B cell (primary cell): ENCODE results near the gene ERMARD. TPM values are rescaled to one million over a fixed set of nuclear protein-coding genes. Genes with fewer than 3 reads are reported as not detected.

Source experiments
- ATAC-seq: fragments of 200-7000 bp; cut with Tn5 transposase; one replicate; pipeline ENCODE4 v1.10.0; 2021; ENCODE audit warnings: low read depth, mild to moderate bottlenecking, moderate number of reproducible peaks, moderate library complexity
- CTCF ChIA-PET: fragments of 350-600 bp; sonication (Branson Sonifier 250); formaldehyde crosslinking; loops from one replicate; lab custom pipeline; 2021; ENCODE audit warnings: antibody characterized with exemption, inconsistent platforms; lab: Charles Lee
- POLR2A ChIA-PET: fragments of 350-600 bp; sonication (Branson Sonifier 250); formaldehyde crosslinking; loops from one replicate; lab custom pipeline; 2021; ENCODE audit warnings: antibody characterized with exemption; lab: Charles Lee
- DNase-seq: peaks from one replicate; pipeline ENCODE4 v3.0.0; 2013
- H2AFZ ChIP-seq: 2 replicates; pipeline ENCODE4 v1.6.1; 2012; ENCODE audit warnings: mild to moderate bottlenecking, low read depth, low read length; ENCODE audit not compliant: insufficient read depth, poor library complexity, severe bottlenecking
- H3K27ac ChIP-seq, 2 donors: 1 replicate in 1 of 2; 2 replicates in 1 of 2; pipeline ENCODE4 v1.5.1; 2012 to 2013; ENCODE audit warnings: low read length in 2 of 2, mild to moderate bottlenecking in 2 of 2, moderate library complexity in 1 of 2
- H3K27me3 ChIP-seq, 4 experiments: fragments of 200-600 bp in 1 of 4; sonication (generic) in 1 of 4; replicated peaks in 1 of 4; 1 replicate in 2 of 4; 2 replicates in 2 of 4; pipeline versions ENCODE4 v1.6.1 to v1.7.0; 2013 to 2016; ENCODE audit warnings: low read length in 3 of 4, mild to moderate bottlenecking in 2 of 4, mixed read lengths in 1 of 4, moderate library complexity in 1 of 4; ENCODE audit not compliant: insufficient read depth in 4 of 4, control insufficient read depth in 3 of 4; ENCODE audit errors: control extremely low read depth in 1 of 4
- H3K36me3 ChIP-seq, 2 experiments: replicated peaks in 1 of 2; 1 replicate in 1 of 2; 2 replicates in 1 of 2; pipeline versions ENCODE4 v1.6.1 to v1.7.1; 2013; ENCODE audit warnings: low read length in 1 of 2; ENCODE audit not compliant: insufficient read depth in 2 of 2, control insufficient read depth in 1 of 2; ENCODE audit errors: control extremely low read depth in 1 of 2, extremely low read depth in 1 of 2
- H3K4me1 ChIP-seq, 2 donors: fragments of 200-600 bp in 1 of 2; sonication (generic) in 1 of 2; 1 replicate in 1 of 2; 2 replicates in 1 of 2; pipeline versions ENCODE4 v1.5.1 to v1.6.1; 2013 to 2017; ENCODE audit warnings: low read length in 2 of 2; ENCODE audit not compliant: control insufficient read depth in 2 of 2, insufficient read depth in 2 of 2
- H3K4me2 ChIP-seq: replicated peaks from 2 replicates; pipeline ENCODE3; 2012; ENCODE audit warnings: mild to moderate bottlenecking, low read depth, low read length; ENCODE audit not compliant: poor library complexity, severe bottlenecking
- H3K4me3 ChIP-seq, 5 experiments: fragments of 200-600 bp in 1 of 5; sonication (generic) in 1 of 5; 1 replicate in 3 of 5; 2 replicates in 2 of 5; pipeline versions ENCODE4 v1.5.1 to v1.7.0; 2011 to 2016; ENCODE audit warnings: low read length in 4 of 5, mild to moderate bottlenecking in 4 of 5, low read depth in 2 of 5, control low read depth in 1 of 5, moderate library complexity in 1 of 5; ENCODE audit not compliant: insufficient read depth in 1 of 5; ENCODE audit errors: control extremely low read depth in 1 of 5, extremely low read depth in 1 of 5
- H3K79me2 ChIP-seq: fragments of 200-600 bp; sonication (generic); one replicate; pipeline ENCODE4 v1.6.0; 2016; ENCODE audit warnings: low read length; ENCODE audit not compliant: control insufficient read depth, insufficient read depth
- H3K9ac ChIP-seq: fragments of 200-600 bp; sonication (generic); 2 replicates; pipeline ENCODE4 v1.6.1; 2017; ENCODE audit warnings: mild to moderate bottlenecking, low read length, moderate library complexity
- H3K9me3 ChIP-seq, 3 donors: one replicate each; pipeline versions ENCODE4 v1.6.1 to v1.7.1; 2013; ENCODE audit warnings: low read length in 2 of 3; ENCODE audit not compliant: control insufficient read depth in 2 of 3, insufficient read depth in 1 of 3; ENCODE audit errors: control extremely low read depth in 1 of 3
- H4K20me1 ChIP-seq: 2 replicates; pipeline ENCODE4 v1.6.0; 2012; ENCODE audit warnings: mild to moderate bottlenecking, low read length; ENCODE audit not compliant: insufficient read depth, control insufficient read depth, poor library complexity, severe bottlenecking
- H3K27ac Mint-ChIP-seq: one replicate; pipeline ENCODE4 v1.8.0; 2021; ENCODE audit warnings: mixed read lengths
- H3K27me3 Mint-ChIP-seq: one replicate; pipeline ENCODE4 v1.8.0; 2021; ENCODE audit warnings: mixed read lengths
- H3K4me1 Mint-ChIP-seq: one replicate; pipeline ENCODE4 v1.8.0; 2021; ENCODE audit warnings: mixed read lengths
- H3K4me3 Mint-ChIP-seq: one replicate; pipeline ENCODE4 v1.8.0; 2021; ENCODE audit warnings: mixed read lengths
- H3K9me3 Mint-ChIP-seq: one replicate; pipeline ENCODE4 v1.8.0; 2022; ENCODE audit warnings: mixed read lengths; ENCODE audit not compliant: insufficient read depth
- EZH2 ChIP-seq: IDR thresholded peaks from 2 replicates; pipeline ENCODE4 v1.6.1; 2012; ENCODE audit warnings: borderline replicate concordance, low read depth, mild to moderate bottlenecking, moderate library complexity, low read length; ENCODE audit not compliant: insufficient read depth, poor library complexity, severe bottlenecking
- WGBS: methylation state at CpG from one replicate; pipeline ENCODE4 v1.1.5; 2013; ENCODE audit warnings: missing lambda C conversion rate; ENCODE audit not compliant: insufficient coverage; 5-methylcytosine and 5-hydroxymethylcytosine counted together
- intact Hi-C: fragments of 100-400 bp; cut with micrococcal nuclease; formaldehyde crosslinking; loops from one replicate; pipeline ENCODE4 v1.10.0; 2022
- polyA plus RNA-seq: library from polyadenylated mRNA; depleted of rRNA; stranded (reverse); fragments of >200 nt; gene quantifications from 2 replicates; pipeline ENCODE4 v1.2.3, GENCODE V29; 2012
- total RNA-seq, 2 donors: library from RNA; stranded (reverse); fragments of 120-200 nt in 1 of 2; gene quantifications; 1 replicate in 1 of 2; 2 replicates in 1 of 2; pipeline versions ENCODE4 v1.2.3 to v1.2.4, GENCODE V29; 2013 to 2022
- TF ChIP-seq, protein P1 (sequence below): fragments of 200-600 bp; IDR thresholded peaks from one replicate; pipeline ENCODE4 v1.8.0; 2022; ENCODE audit warnings: antibody characterized with exemption, mild to moderate bottlenecking

Gene ERMARD
- total and polyA plus RNA-seq, 2 donors (not counting 1 experiment from before 2014, with no cell fraction given): 42.8 to 65.1 TPM

DNA sequence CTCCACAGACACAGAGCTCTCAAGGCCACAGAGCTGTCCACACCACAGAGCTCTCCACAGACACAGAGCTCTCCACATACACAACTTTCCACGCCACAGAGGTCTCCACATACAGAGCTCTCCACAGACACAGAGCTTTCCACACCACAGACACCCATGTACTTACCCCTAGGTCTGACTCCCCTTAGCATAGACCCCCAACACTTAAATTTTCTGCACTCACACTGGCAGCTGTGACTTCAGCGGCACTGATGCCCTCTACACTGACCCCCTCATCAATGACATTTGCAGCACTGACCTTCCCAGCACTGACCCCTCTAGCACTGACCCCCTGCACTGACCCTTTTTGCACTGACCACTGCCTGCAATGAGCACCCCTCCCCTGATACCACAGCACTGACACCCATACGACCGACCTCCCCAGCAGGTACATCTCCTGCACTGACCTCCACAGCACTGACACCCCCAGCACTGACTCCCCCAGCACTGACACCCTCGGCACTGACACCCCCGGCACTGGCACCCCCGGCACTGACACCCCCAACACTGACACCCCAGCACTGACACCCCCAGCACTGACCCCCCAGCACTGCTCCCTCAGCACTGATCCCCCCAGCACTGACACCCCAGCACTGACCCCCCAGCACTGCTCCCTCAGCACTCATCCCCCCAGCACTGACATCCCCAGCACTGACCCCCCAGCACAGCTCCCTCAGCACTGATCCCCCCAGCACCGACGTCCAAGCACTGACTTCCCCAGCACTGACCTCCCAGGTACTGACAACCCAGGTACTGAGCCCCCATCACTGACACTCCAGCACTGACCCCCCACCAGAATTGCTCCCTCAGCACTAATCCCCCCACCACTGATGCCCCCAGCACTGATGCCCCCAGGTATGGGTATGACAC lies 56.5 kb downstream of the ERMARD start:
- TF ChIP-seq, protein P1, sequence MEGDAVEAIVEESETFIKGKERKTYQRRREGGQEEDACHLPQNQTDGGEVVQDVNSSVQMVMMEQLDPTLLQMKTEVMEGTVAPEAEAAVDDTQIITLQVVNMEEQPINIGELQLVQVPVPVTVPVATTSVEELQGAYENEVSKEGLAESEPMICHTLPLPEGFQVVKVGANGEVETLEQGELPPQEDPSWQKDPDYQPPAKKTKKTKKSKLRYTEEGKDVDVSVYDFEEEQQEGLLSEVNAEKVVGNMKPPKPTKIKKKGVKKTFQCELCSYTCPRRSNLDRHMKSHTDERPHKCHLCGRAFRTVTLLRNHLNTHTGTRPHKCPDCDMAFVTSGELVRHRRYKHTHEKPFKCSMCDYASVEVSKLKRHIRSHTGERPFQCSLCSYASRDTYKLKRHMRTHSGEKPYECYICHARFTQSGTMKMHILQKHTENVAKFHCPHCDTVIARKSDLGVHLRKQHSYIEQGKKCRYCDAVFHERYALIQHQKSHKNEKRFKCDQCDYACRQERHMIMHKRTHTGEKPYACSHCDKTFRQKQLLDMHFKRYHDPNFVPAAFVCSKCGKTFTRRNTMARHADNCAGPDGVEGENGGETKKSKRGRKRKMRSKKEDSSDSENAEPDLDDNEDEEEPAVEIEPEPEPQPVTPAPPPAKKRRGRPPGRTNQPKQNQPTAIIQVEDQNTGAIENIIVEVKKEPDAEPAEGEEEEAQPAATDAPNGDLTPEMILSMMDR: no peak
- no peak for TF ChIP-seq EZH2
- Histone ChIP-seq H3K36me3 (no peaks in the 10 kb centered on the region), H3K79me2 (no peaks in the 10 kb centered on the region), H3K4me3 (no peak overlapping the region), H2AFZ (no peak overlapping the region), H3K4me2 (no peak overlapping the region), H3K27me3 (peaks cover 0 to 16% (median 3%) of the 10 kb centered on the region in 4 experiments), H4K20me1 (no peaks in the 10 kb centered on the region), H3K9me3 (no peaks in the 10 kb centered on the region), H3K4me1 (peaks cover 3 to 4% of the 10 kb centered on the region in 2 donors), H3K9ac (no peak overlapping the region), H3K27ac (no peak overlapping the region)
- Mint-ChIP-seq H3K27me3 (peaks cover 38% of the 10 kb centered on the region), H3K4me3 (no peak overlapping the region), H3K4me1 (peaks cover 18% of the 10 kb centered on the region), H3K9me3 (no peaks in the 10 kb centered on the region), H3K27ac (no peak overlapping the region)
- ATAC-seq: no peak
- no peak for DNase-seq
- POLR2A ChIA-PET: no interaction called here
- WGBS: 83% methylated on average over 6 of the region's 9 CpGs
- intact Hi-C loops: no loop called here
- CTCF ChIA-PET: interaction anchor here (0.7 to 1.6 kb wide), 4 partner anchors 14 to 712 kb away, joined by 3 to 4 read pairs (median 3); no protein-coding TSS in a partner anchor

DNA sequence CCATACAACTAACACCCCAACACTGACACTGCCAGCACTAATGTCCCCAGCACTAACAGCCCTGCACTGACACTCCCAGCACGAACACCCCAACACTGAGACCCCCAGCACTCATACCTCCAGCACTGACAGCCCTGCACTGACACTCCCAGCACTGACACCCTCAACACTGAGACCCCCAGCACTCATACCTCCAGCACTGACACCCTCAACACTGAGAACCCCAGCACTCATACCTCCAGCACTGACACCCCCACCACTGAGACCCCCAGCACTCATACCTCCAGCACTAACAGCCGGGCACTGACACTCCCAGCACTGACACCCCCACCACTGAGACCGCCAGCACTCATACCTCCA lies 57.2 kb downstream of the ERMARD start:
- Histone ChIP-seq H3K9ac (no peak overlapping the region), H3K27me3 (peaks cover 0 to 16% (median 3%) of the 10 kb centered on the region in 4 experiments), H3K4me3 (no peak overlapping the region), H3K79me2 (no peaks in the 10 kb centered on the region), H3K9me3 (no peaks in the 10 kb centered on the region), H4K20me1 (no peaks in the 10 kb centered on the region), H3K36me3 (no peaks in the 10 kb centered on the region), H3K27ac (no peak overlapping the region), H3K4me2 (no peak overlapping the region), H2AFZ (no peak overlapping the region), H3K4me1 (peaks cover 0 to under 1% of the 10 kb centered on the region in 2 donors)
- WGBS: 77% methylated on average over 3 of the region's 3 CpGs
- intact Hi-C loops: no loop called here
- DNase-seq (no peak), ATAC-seq (no peak)
- ChIA-PET CTCF (interaction anchor here (1.6 kb wide), 1 partner anchor 18 kb away, joined by 4 read pairs; no protein-coding TSS in a partner anchor), POLR2A (no interaction called here)
- no peak overlapping the region for H3K4me3 Mint-ChIP-seq
- no peak overlapping the region for H3K27ac Mint-ChIP-seq
- H3K27me3 Mint-ChIP-seq: peaks cover 36% of the 10 kb centered on the region
- TF ChIP-seq, protein P1: no peak
- no peak for TF ChIP-seq EZH2
- H3K9me3 Mint-ChIP-seq: no peaks in the 10 kb centered on the region
- H3K4me1 Mint-ChIP-seq: peaks cover 11% of the 10 kb centered on the region
